ENCODE data around the gene DNAH14.

GRCh38 chr1:225152061-225152460 is 222.6 kb downstream of the DNAH14 start:
- TF ChIP-seq CTCF (IDR thresholded peaks at IDR 0.05): no peak
- no peak for TF ChIP-seq POLR2AphosphoS5 (IDR thresholded peaks at IDR 0.05)
